Esophagus muscularis mucosa (tissue), 4 donors: Measurements from ENCODE around the gene STARD13.
A peak's percentile ranks its signal among the peaks of the same experiment; 100 is the strongest.

Source experiments
- CTCF ChIP-seq, 3 experiments: fragments of 200-600 bp in 2 of 3; fragments of 450-650 bp in 1 of 3; sonication (generic) in 2 of 3; IDR thresholded peaks; one replicate each; pipeline ENCODE4 v1.5.1; 2017 to 2019; ENCODE audit warnings: antibody characterized with exemption in 3 of 3, mild to moderate bottlenecking in 2 of 3, moderate library complexity in 1 of 3
- EP300 ChIP-seq: sonication (generic); formaldehyde crosslinking; IDR thresholded peaks from one replicate; pipeline ENCODE4 v1.6.1; 2017; ENCODE audit warnings: antibody characterized with exemption
- POLR2A ChIP-seq: fragments of 450-650 bp; IDR thresholded peaks from one replicate; pipeline ENCODE4 v1.6.1; 2017; ENCODE audit warnings: antibody characterized with exemption, moderate library complexity, mild to moderate bottlenecking, low read depth
- POLR2AphosphoS5 ChIP-seq, 2 donors: sonication (generic); formaldehyde crosslinking; IDR thresholded peaks; one replicate each; pipeline ENCODE4 v1.6.1; 2017; ENCODE audit warnings: antibody characterized with exemption in 2 of 2

- TF ChIP-seq CTCF (IDR thresholded peaks at IDR 0.05), result no peak
- peak in 1 of 2 donors; percentile 33 for TF ChIP-seq POLR2AphosphoS5 (IDR thresholded peaks at IDR 0.05)
- no peak for TF ChIP-seq EP300
- TF ChIP-seq POLR2A, result no peak
Measured at GRCh38 chr13:33279414-33280278, 5.9 kb downstream of the STARD13 start.
